Mesenchymal stem cell (in vitro differentiated cells and primary cell): ENCODE results near the gene PPP2R2D.

Source experiments
- DNase-seq: peaks from one replicate; pipeline ENCODE4 v3.0.0-alpha.2; 2013
- H2AFZ ChIP-seq: one replicate; pipeline ENCODE4 v1.6.1; 2013; ENCODE audit warnings: low read depth, mild to moderate bottlenecking, control low read depth, inconsistent platforms, low read length, moderate library complexity
- H2AK5ac ChIP-seq: 2 replicates; pipeline ENCODE4 v1.6.1; 2013; ENCODE audit warnings: low read length, moderate library complexity, mild to moderate bottlenecking, inconsistent platforms; ENCODE audit not compliant: severe bottlenecking
- H2BK120ac ChIP-seq: one replicate; pipeline ENCODE4 v1.6.1; 2013; ENCODE audit warnings: low read depth, mild to moderate bottlenecking, inconsistent platforms, low read length, moderate library complexity
- H2BK12ac ChIP-seq, 2 experiments: one replicate each; pipeline ENCODE4 v1.6.1; 2013; ENCODE audit warnings: inconsistent platforms in 2 of 2, low read length in 2 of 2, mild to moderate bottlenecking in 2 of 2, moderate library complexity in 2 of 2, control low read depth in 1 of 2
- H2BK15ac ChIP-seq: one replicate; pipeline ENCODE4 v1.6.1; 2013; ENCODE audit warnings: mild to moderate bottlenecking, low read depth, inconsistent platforms; ENCODE audit not compliant: poor library complexity, severe bottlenecking
- H2BK5ac ChIP-seq: 2 replicates; pipeline ENCODE4 v1.6.1; 2013; ENCODE audit warnings: low read depth, mild to moderate bottlenecking, low read length, control low read depth, inconsistent platforms; ENCODE audit not compliant: poor library complexity, severe bottlenecking
- H3K14ac ChIP-seq, 2 experiments: one replicate each; pipeline ENCODE4 v1.6.1; 2013; ENCODE audit warnings: inconsistent platforms in 2 of 2, low read length in 2 of 2, control low read depth in 1 of 2, mild to moderate bottlenecking in 1 of 2, moderate library complexity in 1 of 2
- H3K18ac ChIP-seq, 2 experiments: one replicate each; pipeline ENCODE4 v1.6.1; 2013; ENCODE audit warnings: inconsistent platforms in 2 of 2, low read length in 2 of 2, control low read depth in 1 of 2, low read depth in 1 of 2, mild to moderate bottlenecking in 1 of 2
- H3K23ac ChIP-seq, 2 experiments: one replicate each; pipeline ENCODE4 v1.6.1; 2013; ENCODE audit warnings: inconsistent platforms in 2 of 2, low read length in 2 of 2, mild to moderate bottlenecking in 2 of 2, moderate library complexity in 2 of 2, control low read depth in 1 of 2
- H3K27ac ChIP-seq: 2 replicates; pipeline ENCODE4 v1.5.1; 2013; ENCODE audit warnings: mild to moderate bottlenecking, moderate library complexity, low read length, control low read depth, inconsistent platforms; ENCODE audit not compliant: poor library complexity, severe bottlenecking
- H3K27me3 ChIP-seq, 2 experiments: 2 replicates each; pipeline versions ENCODE4 v1.6.1 to v1.7.0; 2013; ENCODE audit warnings: low read length in 2 of 2, mild to moderate bottlenecking in 2 of 2, moderate library complexity in 2 of 2, control low read depth in 1 of 2, inconsistent platforms in 1 of 2; ENCODE audit not compliant: control insufficient read depth in 1 of 2, insufficient read depth in 1 of 2
- H3K36me3 ChIP-seq, 2 experiments: 2 replicates each; pipeline versions ENCODE4 v1.6.1 to v1.7.0; 2013; ENCODE audit warnings: low read length in 2 of 2, control low read depth in 1 of 2, inconsistent platforms in 1 of 2, low read depth in 1 of 2, mild to moderate bottlenecking in 1 of 2; ENCODE audit not compliant: insufficient read depth in 2 of 2, control insufficient read depth in 1 of 2
- H3K4ac ChIP-seq, 2 experiments: one replicate each; pipeline ENCODE4 v1.6.1; 2013; ENCODE audit warnings: inconsistent platforms in 2 of 2, low read length in 2 of 2, mild to moderate bottlenecking in 2 of 2, moderate library complexity in 2 of 2, control low read depth in 1 of 2, low read depth in 1 of 2
- H3K4me1 ChIP-seq: 2 replicates; pipeline ENCODE4 v1.6.1; 2013; ENCODE audit warnings: low read depth, low read length, control low read depth; ENCODE audit not compliant: control insufficient read depth, insufficient read depth
- H3K4me2 ChIP-seq: 2 replicates; pipeline ENCODE4 v1.6.1; 2013; ENCODE audit warnings: low read length, mild to moderate bottlenecking, inconsistent platforms; ENCODE audit not compliant: poor library complexity, severe bottlenecking
- H3K4me3 ChIP-seq, 2 experiments: 2 replicates each; pipeline versions ENCODE4 v1.5.1 to v1.7.0; 2013; ENCODE audit warnings: low read length in 2 of 2, mild to moderate bottlenecking in 2 of 2, control low read depth in 1 of 2, low read depth in 1 of 2; ENCODE audit not compliant: insufficient read depth in 1 of 2
- H3K79me1 ChIP-seq: replicated peaks from 2 replicates; pipeline ENCODE4 v1.6.1; 2013; ENCODE audit warnings: mild to moderate bottlenecking, control low read depth, low read length, inconsistent platforms; ENCODE audit not compliant: poor library complexity, severe bottlenecking
- H3K9ac ChIP-seq: 2 replicates; pipeline ENCODE4 v1.7.0; 2013; ENCODE audit warnings: mild to moderate bottlenecking, low read length, moderate library complexity
- H3K9me3 ChIP-seq: 2 replicates; pipeline ENCODE4 v1.7.0; 2013; ENCODE audit warnings: mild to moderate bottlenecking, low read length; ENCODE audit not compliant: control insufficient read depth
- H4K8ac ChIP-seq: one replicate; pipeline ENCODE4 v1.6.1; 2013; ENCODE audit warnings: inconsistent platforms, mild to moderate bottlenecking, low read length, moderate library complexity
- H4K91ac ChIP-seq: one replicate; pipeline ENCODE4 v1.6.1; 2013; ENCODE audit warnings: mild to moderate bottlenecking, low read length, inconsistent platforms
- WGBS: methylation state at CpG from one replicate; pipeline ENCODE4 v1.1.7; 2013; ENCODE audit warnings: mixed read lengths; 5-methylcytosine and 5-hydroxymethylcytosine counted together

Gene PPP2R2D

GRCh38 chr10:131899695-131900349 lies 986 bp upstream of the PPP2R2D start:
- Histone ChIP-seq H3K36me3 (peaks cover 0 to 3% of the 10 kb centered on the region in 2 experiments), H3K27ac (no peak overlapping the region), H3K23ac (no peak overlapping the region), H3K9ac (peak overlapping the region; percentile 69), H3K4ac (no peak overlapping the region), H2BK5ac (no peak overlapping the region), H3K9me3 (no peaks in the 10 kb centered on the region), H2AK5ac (no peak overlapping the region), H3K18ac (no peak overlapping the region), H3K4me1 (peaks cover 13% of the 10 kb centered on the region), H2BK120ac (no peak overlapping the region), H2BK15ac (no peak overlapping the region), H3K27me3 (peaks cover 22 to 43% of the 10 kb centered on the region in 2 experiments), H4K8ac (peak overlapping the region; percentile 61), H3K4me2 (peak overlapping the region; percentile 88), H2AFZ (peak overlapping the region; percentile 72), H3K79me1 (no peaks in the 10 kb centered on the region), H4K91ac (no peak overlapping the region), H3K4me3 (peak overlapping the region; percentile 80 to 90), H2BK12ac (no peak overlapping the region), H3K14ac (no peak overlapping the region)
- 30% methylated on average over 23 of the region's 24 CpGs for WGBS
- DNase-seq, result peak; percentile 30

GRCh38 chr10:131901181-131901829 lies 497 bp downstream of the PPP2R2D start:
- Histone ChIP-seq H3K4me1 (peaks cover 21% of the 10 kb centered on the region), H3K14ac (no peak overlapping the region), H2BK15ac (no peak overlapping the region), H3K18ac (peak overlapping the region; percentile 88 to 91), H3K4ac (peak overlapping the region; percentile 77 to 86), H2AK5ac (no peak overlapping the region), H2AFZ (peak overlapping the region; percentile 47), H2BK12ac (peak overlapping the region in 1 of 2 experiments; percentile 65), H3K36me3 (peaks cover 11% of the 10 kb centered on the region in 2 experiments), H2BK5ac (peak overlapping the region; percentile 51), H4K8ac (peak overlapping the region; percentile 33), H3K23ac (peak overlapping the region in 1 of 2 experiments; percentile 84), H3K4me3 (peak overlapping the region; percentile 87 to 94), H3K9ac (peak overlapping the region; percentile 94), H3K9me3 (no peaks in the 10 kb centered on the region), H2BK120ac (peak overlapping the region; percentile 57), H3K79me1 (peaks cover 2% of the 10 kb centered on the region), H4K91ac (peak overlapping the region; percentile 72), H3K27me3 (peaks cover 16 to 31% of the 10 kb centered on the region in 2 experiments), H3K27ac (no peak overlapping the region), H3K4me2 (peak overlapping the region; percentile 54)
- 1% methylated on average over 61 of the region's 83 CpGs for WGBS
- DNase-seq, result peak; percentile 44

GRCh38 chr10:131902211-131902610 lies 1.4 kb downstream of the PPP2R2D start:
- no peak overlapping the region for H3K18ac ChIP-seq
- 56% methylated on average over 5 of the region's 5 CpGs for WGBS
- H2BK120ac ChIP-seq, result no peak overlapping the region

GRCh38 chr10:131902691-131903090 lies 1.9 kb downstream of the PPP2R2D start:
- H3K27ac ChIP-seq, result no peak overlapping the region
- no peak overlapping the region for H2BK15ac ChIP-seq
- H4K8ac ChIP-seq, result peak overlapping the region; percentile 3
- H3K14ac ChIP-seq, result no peak overlapping the region
- H2AFZ ChIP-seq, result no peak overlapping the region
- no peak for DNase-seq
- H3K18ac ChIP-seq, result no peak overlapping the region
- peaks cover 10 to 20% of the 10 kb centered on the region in 2 experiments for H3K27me3 ChIP-seq
- no peaks in the 10 kb centered on the region for H3K9me3 ChIP-seq
- H3K4me2 ChIP-seq, result no peak overlapping the region
- peak overlapping the region; percentile 94 for H3K9ac ChIP-seq
- H4K91ac ChIP-seq, result no peak overlapping the region
- H3K23ac ChIP-seq, result no peak overlapping the region
- WGBS, result 100% methylated on average over 7 of the region's 9 CpGs
- no peak overlapping the region for H3K4ac ChIP-seq
- peaks cover 2% of the 10 kb centered on the region for H3K79me1 ChIP-seq
- H2BK12ac ChIP-seq, result no peak overlapping the region
- H2BK120ac ChIP-seq, result no peak overlapping the region
- H3K4me1 ChIP-seq, result peaks cover 21% of the 10 kb centered on the region
- peak overlapping the region in 1 of 2 experiments; percentile 87 for H3K4me3 ChIP-seq
- H2BK5ac ChIP-seq, result no peak overlapping the region
- H3K36me3 ChIP-seq, result peaks cover 12 to 14% of the 10 kb centered on the region in 2 experiments
- no peak overlapping the region for H2AK5ac ChIP-seq

More at GRCh38 chr10:131902211-131902610, 1.4 kb downstream of the PPP2R2D start:
- H3K4me3 ChIP-seq, result peak overlapping the region in 1 of 2 experiments; percentile 87
- H3K23ac ChIP-seq, result peak overlapping the region in 1 of 2 experiments; percentile 42
- no peak overlapping the region for H2AK5ac ChIP-seq
- H2AFZ ChIP-seq, result no peak overlapping the region
- no peak for DNase-seq
- H3K9me3 ChIP-seq, result no peaks in the 10 kb centered on the region
- H3K27ac ChIP-seq, result no peak overlapping the region
- peak overlapping the region; percentile 54 for H3K4me2 ChIP-seq
- no peak overlapping the region for H3K4ac ChIP-seq
- H2BK12ac ChIP-seq, result no peak overlapping the region
- no peak overlapping the region for H2BK5ac ChIP-seq
- H3K9ac ChIP-seq, result peak overlapping the region; percentile 94
- no peak overlapping the region for H4K91ac ChIP-seq
- H3K14ac ChIP-seq, result no peak overlapping the region
- H3K4me1 ChIP-seq, result peaks cover 21% of the 10 kb centered on the region
- H3K27me3 ChIP-seq, result peaks cover 14 to 24% of the 10 kb centered on the region in 2 experiments
- H3K79me1 ChIP-seq, result peaks cover 2% of the 10 kb centered on the region
- H4K8ac ChIP-seq, result no peak overlapping the region
- peaks cover 11 to 12% of the 10 kb centered on the region in 2 experiments for H3K36me3 ChIP-seq
- H2BK15ac ChIP-seq, result no peak overlapping the region
